ENCODE measurements around the gene GRK5. TPM values are rescaled to one million over a fixed set of nuclear protein-coding genes. Genes with fewer than 3 reads are reported as not detected.

Gene GRK5
- total RNA-seq, 6 experiments from 2014 or later = 5.9 to 11.5 (median 7.9) TPM

GRCh38 chr10:119340893-119341458 is 133.6 kb downstream of the GRK5 start:
- DNase-seq = peak; percentile 66 to 84 (median 71)
- H3K4me1 ChIP-seq = peaks cover 0 to 14% (median 6%) of the 10 kb centered on the region in 4 donors
- WGBS (ENCODE audit: insufficient coverage, low coverage, low lambda C conversion rate, missing lambda C conversion rate) = 48% methylated on average over 8 of the region's 10 CpGs
- TF ChIP-seq CTCF (IDR thresholded peaks at IDR 0.05) (no peak), POLR2A (IDR thresholded peaks at IDR 0.05) (no peak)
- no peaks in the 10 kb centered on the region for H3K36me3 ChIP-seq
- ATAC-seq = peak; percentile 78 to 90 (median 86)
- peak overlapping the region in 2 of 3 donors; percentile 47 to 58 for H3K27ac ChIP-seq
- no peak overlapping the region for H3K4me3 ChIP-seq
- intact Hi-C loops (cut with DNase I) = no loop called here
- H3K9me3 ChIP-seq = no peaks in the 10 kb centered on the region
- H3K27me3 ChIP-seq = no peaks in the 10 kb centered on the region

- ATAC-seq = peak in 3 of 4 donors; percentile 10 to 77 (median 33)
- intact Hi-C loops (cut with DNase I) = no loop called here
- H3K36me3 ChIP-seq = no peaks in the 10 kb centered on the region
- H3K27me3 ChIP-seq = no peaks in the 10 kb centered on the region
- peaks cover 0 to 14% (median 6%) of the 10 kb centered on the region in 4 donors for H3K4me1 ChIP-seq
- WGBS (ENCODE audit: insufficient coverage, low coverage, low lambda C conversion rate, missing lambda C conversion rate) = 44% methylated on average over 5 of the region's 15 CpGs
- DNase-seq = peak in 1 of 3 donors; percentile 46
- H3K4me3 ChIP-seq = no peak overlapping the region
- TF ChIP-seq CTCF (IDR thresholded peaks at IDR 0.05) (no peak), POLR2A (IDR thresholded peaks at IDR 0.05) (no peak)
- peak overlapping the region in 2 of 3 donors; percentile 47 to 58 for H3K27ac ChIP-seq
- no peaks in the 10 kb centered on the region for H3K9me3 ChIP-seq
Measured at GRCh38 chr10:119341459-119342301, 134.3 kb downstream of the GRK5 start.

- ATAC-seq = no peak
- no peak for TF ChIP-seq POLR2A (IDR thresholded peaks at IDR 0.05)
- TF ChIP-seq CTCF (IDR thresholded peaks at IDR 0.05) = no peak
- Histone ChIP-seq H3K4me1 (peaks cover 0 to 14% (median 6%) of the 10 kb centered on the region in 4 donors), H3K27me3 (no peaks in the 10 kb centered on the region), H3K9me3 (no peaks in the 10 kb centered on the region), H3K36me3 (no peaks in the 10 kb centered on the region), H3K4me3 (no peak overlapping the region), H3K27ac (no peak overlapping the region)
- intact Hi-C loops (cut with DNase I) = no loop called here
- DNase-seq = no peak
- WGBS (ENCODE audit: insufficient coverage, low coverage, low lambda C conversion rate, missing lambda C conversion rate) = 89% methylated on average over 9 of the region's 9 CpGs
Measured at GRCh38 chr10:119342335-119342734, 135.0 kb downstream of the GRK5 start.

- intact Hi-C loops (cut with DNase I) = no loop called here
- DNase-seq (no peak), ATAC-seq (no peak)
- Histone ChIP-seq H3K4me3 (no peak overlapping the region), H3K4me1 (peaks cover 0 to 14% (median 6%) of the 10 kb centered on the region in 4 donors), H3K27ac (no peak overlapping the region), H3K9me3 (no peaks in the 10 kb centered on the region), H3K36me3 (no peaks in the 10 kb centered on the region), H3K27me3 (no peaks in the 10 kb centered on the region)
- TF ChIP-seq POLR2A (IDR thresholded peaks at IDR 0.05) (no peak), CTCF (IDR thresholded peaks at IDR 0.05) (no peak)
- 80% methylated on average over 1 of the region's 9 CpGs for WGBS (ENCODE audit: insufficient coverage, low coverage, low lambda C conversion rate, missing lambda C conversion rate)
Measured at GRCh38 chr10:119343011-119343601, 135.7 kb downstream of the GRK5 start.

All from right lobe of liver (tissue), 6 donors.